ENCODE measurements around the gene JTB. TPM values are rescaled to one million over a fixed set of nuclear protein-coding genes. Genes with fewer than 3 reads are reported as not detected.

The JTB gene
- total and polyA plus RNA-seq, 2 of the 4 experiments (the other 2 are of a cell fraction): 123 to 138 TPM

DNA sequence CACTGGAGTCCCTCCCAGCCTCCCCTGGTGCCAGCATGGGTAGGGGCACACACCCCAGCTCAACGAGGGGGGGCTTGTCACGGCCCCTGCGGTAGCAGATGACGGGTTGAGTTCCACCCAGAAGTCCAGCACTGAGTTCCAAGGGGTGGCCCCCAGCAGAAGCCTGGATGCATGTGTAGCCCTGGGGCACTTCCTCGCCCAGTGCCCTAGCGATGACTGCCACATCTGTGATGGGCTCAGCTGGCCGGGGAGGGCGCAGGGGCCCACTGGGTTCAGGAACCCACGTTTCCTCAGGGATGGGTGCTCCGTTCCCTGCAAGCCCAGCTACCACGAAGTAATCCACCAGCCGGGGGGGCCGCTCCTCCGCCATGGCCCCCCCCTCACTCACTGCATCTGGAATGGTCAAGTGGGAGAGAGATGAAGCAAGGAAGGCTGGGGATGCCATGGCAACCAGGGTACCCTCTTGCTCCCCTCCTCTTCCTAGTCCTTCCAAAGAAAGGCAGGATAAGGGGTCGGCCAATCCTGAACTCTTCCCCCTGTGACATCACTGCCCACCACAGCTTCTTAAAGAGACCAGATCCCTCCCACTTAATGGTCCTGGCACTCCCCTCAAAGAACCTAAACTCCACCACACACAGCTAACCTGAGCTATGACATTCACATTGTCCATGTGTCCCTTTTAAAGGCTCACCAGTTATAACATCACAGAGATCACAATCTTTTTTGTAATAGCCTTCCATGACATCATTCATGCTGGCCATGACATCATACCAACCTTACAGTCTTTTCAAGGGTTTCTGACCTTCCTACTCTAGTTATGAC lies 33.3 kb downstream of the JTB start:
- in situ Hi-C loops (cut with MboI; ENCODE audit: low sequenced_read_pairs): no loop called here
- H3K27ac ChIP-seq (ENCODE audit: insufficient read depth, low read length): no peak overlapping the region

More for the DNA sequence above, 33.3 kb downstream of the JTB start:
- Histone ChIP-seq H3K18ac (ENCODE audit: low read depth, low read length) (no peak overlapping the region), H3K9me3 (ENCODE audit: control insufficient read depth, insufficient read depth, low read length) (no peaks in the 10 kb centered on the region), H3K79me1 (ENCODE audit: low read depth in 1 of 2, low read length in 2 of 2) (peaks cover 15 to 58% of the 10 kb centered on the region in 2 experiments), H2AK9ac (replicated peaks; ENCODE audit: low read depth, low read length, poor library complexity) (peak overlapping the region; percentile 99), H4K91ac (ENCODE audit: insufficient read depth, low read depth, low read length) (no peak overlapping the region), H3K4ac (ENCODE audit: low read depth, low read length) (no peak overlapping the region), H2AK5ac (ENCODE audit: low read depth, low read length) (no peak overlapping the region), H2AFZ (replicated peaks; ENCODE audit: low read length, poor library complexity) (peak overlapping the region; percentile 36), H2BK120ac (ENCODE audit: low read depth, low read length) (no peak overlapping the region), H3K56ac (ENCODE audit: extremely low read depth, insufficient read depth, low read length) (no peak overlapping the region), H3K9me1 (ENCODE audit: insufficient read depth, low read length) (peaks cover 18% of the 10 kb centered on the region; the same call in 1 of the 2 replicates), H2BK15ac (ENCODE audit: low read depth, low read length) (0 out of 3 replicates have a peak overlapping the region, but pooled peaks have one; percentile 21), H4K5ac (ENCODE audit: low read depth, low read length) (no peak overlapping the region), H2BK20ac (ENCODE audit: low read depth, low read length) (no peak overlapping the region), H2BK5ac (ENCODE audit: low read depth, low read length, poor library complexity, severe bottlenecking) (no peak overlapping the region), H3K9ac (ENCODE audit: low read depth, low read length) (no peak overlapping the region), H3K4me2 (ENCODE audit: low read depth, low read length) (no peak overlapping the region), H3K36me3 (ENCODE audit: control insufficient read depth, insufficient read depth, low read length) (peaks cover 48% of the 10 kb centered on the region), H3K4me1 (ENCODE audit: control insufficient read depth, insufficient read depth, low read length) (peaks cover 9% of the 10 kb centered on the region), H3K23ac (ENCODE audit: low read depth, low read length) (no peak overlapping the region; the same call in 1 of the 2 replicates), H3K4me3 (ENCODE audit: insufficient read depth, low read depth, low read length) (no peak overlapping the region), H4K20me1 (ENCODE audit: insufficient read depth, low read length) (peaks cover 11% of the 10 kb centered on the region), H4K8ac (ENCODE audit: low read depth in 2 of 2, low read length in 2 of 2) (peak overlapping the region in 1 of 2 experiments; percentile 21; a peak in 1 of 4 replicates), H3K27me3 (ENCODE audit: control insufficient read depth, insufficient read depth, low read length) (no peaks in the 10 kb centered on the region), H3K14ac (replicated peaks; ENCODE audit: low read depth, low read length) (no peak overlapping the region)
- ChIA-PET POLR2A (ENCODE audit: unreplicated experiment) (interaction anchor here (0.6 kb wide), 1 partner anchor 500 kb away, joined by 3 read pairs; no protein-coding TSS in a partner anchor), CTCF (interaction anchor here (1.0 kb wide), 1 partner anchor 42 kb away, joined by 3 read pairs; the partner anchor contains the start of gene RAB13)
- intact Hi-C loops (cut with micrococcal nuclease) (no loop called here), dilution Hi-C loops (cut with HindIII; ENCODE audit: low sequenced_read_pairs, unreplicated experiment) (no loop called here)
- ATAC-seq (ENCODE audit: low read depth): no peak
- no TSS peak for BruUV-seq (replicated peaks)
- 78% methylated on average over 3 of the region's 15 CpGs; no CpG with 5 or more reads in 1 of the 2 experiments for WGBS, 2 experiments (ENCODE audit: extremely low coverage in 2 of 2, insufficient read length in 1 of 2)
- no peak for DNase-seq
- TF ChIP-seq RAD21 (IDR thresholded peaks at IDR 0.05; ENCODE audit: low read length): no peak
- no peak for TF ChIP-seq SMC3 (IDR thresholded peaks at IDR 0.05; ENCODE audit: low read depth, low read length)
